Measurements from ENCODE around the gene RPL4.

DNA sequence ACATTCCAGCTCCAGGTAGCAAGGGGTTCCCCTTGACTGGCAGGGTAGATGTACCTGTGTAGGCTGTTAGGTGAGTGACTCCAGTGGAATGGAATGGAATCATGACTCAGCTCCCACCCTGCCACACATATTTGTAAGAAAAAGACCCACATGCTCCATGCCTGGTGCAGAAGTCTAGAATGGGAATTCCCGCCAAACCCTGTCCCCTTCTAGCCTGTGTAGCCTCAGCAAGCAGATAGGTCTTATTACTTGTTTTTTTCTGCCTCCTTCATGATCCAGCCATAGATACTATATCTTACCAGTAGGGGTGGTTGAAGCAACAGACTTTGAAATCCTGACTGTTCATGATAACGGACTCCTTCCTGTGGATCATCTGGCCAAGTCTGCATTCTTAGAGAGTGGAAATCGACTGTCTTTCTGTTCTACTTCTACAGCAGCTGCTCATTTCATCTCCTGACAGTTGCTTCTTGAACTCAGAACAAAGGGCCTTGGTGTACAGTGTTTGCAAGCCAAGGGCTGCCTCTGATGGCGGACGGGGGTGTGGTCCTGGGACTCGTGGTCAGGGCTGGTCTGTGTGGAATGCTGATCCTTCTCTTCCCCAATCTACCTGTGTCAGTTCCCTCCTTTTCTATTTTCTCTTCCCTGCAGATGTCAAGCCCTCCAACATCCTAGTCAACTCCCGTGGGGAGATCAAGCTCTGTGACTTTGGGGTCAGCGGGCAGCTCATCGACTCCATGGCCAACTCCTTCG, 23.4 kb downstream of the RPL4 start:
- no peak for TF ChIP-seq POLR2A (IDR thresholded peaks at IDR 0.05; ENCODE audit: low read length)
- no peak for TF ChIP-seq GATA1 (IDR thresholded peaks at IDR 0.05; ENCODE audit: low read depth, low read length)

All from erythroblast (primary cell).